GM23338 (cell line): ENCODE data around the gene SCUBE2. TPM values are rescaled to one million over a fixed set of nuclear protein-coding genes. Genes with fewer than 3 reads are reported as not detected.

Experiments used
- ATAC-seq: fragments of 200-7000 bp; cut with Tn5 transposase; 3 replicates; pipeline ENCODE4 v1.9.1; 2020
- DNase-seq: peaks from one replicate; pipeline ENCODE4 v3.0.0-alpha.2; 2015; ENCODE audit warnings: low spot score
- H2AFZ ChIP-seq: fragments of 200-600 bp; sonication (generic); 2 replicates; pipeline ENCODE4 v1.8.0; 2016; ENCODE audit warnings: antibody characterized with exemption, mild to moderate bottlenecking, moderate library complexity
- H3F3A ChIP-seq: fragments of 200-600 bp; sonication (generic); replicated peaks from 2 replicates; pipeline ENCODE4 v1.8.0; 2017; ENCODE audit warnings: antibody characterized with exemption, mixed run types, low read depth
- H3K27ac ChIP-seq: fragments of 200-600 bp; sonication (generic); 2 replicates; pipeline ENCODE4 v1.6.1; 2016; ENCODE audit warnings: low read depth
- H3K27me3 ChIP-seq: fragments of 200-600 bp; sonication (generic); 2 replicates; pipeline ENCODE4 v1.8.0; 2016; ENCODE audit warnings: mild to moderate bottlenecking, mixed run types, moderate library complexity; ENCODE audit not compliant: insufficient read depth
- H3K36me3 ChIP-seq: fragments of 200-600 bp; sonication (generic); 2 replicates; pipeline ENCODE4 v1.8.0; 2016; ENCODE audit warnings: mild to moderate bottlenecking; ENCODE audit not compliant: insufficient read depth
- H3K4me1 ChIP-seq: fragments of 200-600 bp; sonication (generic); 2 replicates; pipeline ENCODE4 v1.8.0; 2016; ENCODE audit warnings: mild to moderate bottlenecking, moderate library complexity; ENCODE audit not compliant: insufficient read depth
- H3K4me2 ChIP-seq: fragments of 200-600 bp; sonication (generic); 2 replicates; pipeline ENCODE4 v1.7.1; 2017; ENCODE audit warnings: mixed run types
- H3K4me3 ChIP-seq: fragments of 200-600 bp; sonication (generic); 2 replicates; pipeline ENCODE4 v1.6.1; 2016; ENCODE audit warnings: mixed run types
- H3K79me2 ChIP-seq: fragments of 200-600 bp; sonication (generic); replicated peaks from 2 replicates; pipeline ENCODE4 v1.8.0; 2017; ENCODE audit warnings: mild to moderate bottlenecking; ENCODE audit not compliant: insufficient read depth
- H3K9me2 ChIP-seq: fragments of 200-600 bp; sonication (generic); 2 replicates; pipeline ENCODE4 v1.8.0; 2017; ENCODE audit not compliant: insufficient read depth
- H4K20me1 ChIP-seq: fragments of 200-600 bp; sonication (generic); replicated peaks from 2 replicates; pipeline ENCODE4 v1.8.0; 2017; ENCODE audit warnings: mild to moderate bottlenecking; ENCODE audit not compliant: insufficient read depth
- H3K27ac Mint-ChIP-seq: 2 replicates; pipeline ENCODE4 v1.8.0; 2020; ENCODE audit warnings: inconsistent platforms, mild to moderate bottlenecking, moderate library complexity, mixed read lengths
- H3K27me3 Mint-ChIP-seq: 3 replicates; pipeline ENCODE4 v1.8.0; 2022; ENCODE audit warnings: low read depth, mild to moderate bottlenecking, moderate library complexity, mixed read lengths, inconsistent platforms; ENCODE audit not compliant: insufficient read depth, poor library complexity
- H3K36me3 Mint-ChIP-seq: 3 replicates; pipeline ENCODE4 v1.8.0; 2021; ENCODE audit warnings: low read depth, mild to moderate bottlenecking, inconsistent platforms, moderate library complexity, mixed read lengths
- H3K4me1 Mint-ChIP-seq: 3 replicates; pipeline ENCODE4 v1.8.0; 2020; ENCODE audit warnings: mild to moderate bottlenecking, inconsistent platforms, mixed read lengths
- H3K4me3 Mint-ChIP-seq: 3 replicates; pipeline ENCODE4 v1.8.0; 2021; ENCODE audit warnings: moderate library complexity, mild to moderate bottlenecking, inconsistent platforms, mixed read lengths
- H3K9me3 Mint-ChIP-seq: 3 replicates; pipeline ENCODE4 v1.8.0; 2020; ENCODE audit warnings: moderate library complexity, mild to moderate bottlenecking, inconsistent platforms, mixed read lengths
- CREB1 ChIP-seq: fragments of 250-450 bp; sonication (Bioruptor Pico); IDR thresholded peaks from 2 replicates; pipeline ENCODE4 v1.5.0; 2020; ENCODE audit warnings: low read depth, mild to moderate bottlenecking, moderate library complexity
- EZH2 ChIP-seq: fragments of 200-600 bp; sonication (generic); IDR thresholded peaks from one replicate; pipeline ENCODE4 v1.8.0; 2017; ENCODE audit warnings: antibody characterized with exemption, mild to moderate bottlenecking, low read depth; ENCODE audit not compliant: unreplicated experiment
- EZH2phosphoT487 ChIP-seq: fragments of 200-600 bp; sonication (generic); IDR thresholded peaks from one replicate; pipeline ENCODE4 v1.8.1; 2018; ENCODE audit warnings: antibody characterized with exemption; ENCODE audit not compliant: unreplicated experiment
- NANOG ChIP-seq: IDR thresholded peaks from 2 replicates; pipeline ENCODE4 v1.6.1; 2016; ENCODE audit warnings: antibody characterized with exemption, borderline replicate concordance
- POLR2AphosphoS5 ChIP-seq: IDR thresholded peaks from 2 replicates; pipeline ENCODE4 v1.6.1; 2016; ENCODE audit warnings: antibody characterized with exemption, low read depth
- ZNF331 ChIP-seq: fragments of 250-450 bp; sonication (Bioruptor Pico); IDR thresholded peaks from 2 replicates; pipeline ENCODE4 v1.5.0; 2020; ENCODE audit warnings: low read depth, mild to moderate bottlenecking, moderate library complexity
- polyA plus RNA-seq: library from polyadenylated mRNA; unstranded; fragments of >200 nt; fragmentation: Nextera tagmentation; extraction: Ambion mirVana; gene quantifications from 2 replicates; pipeline ENCODE4 v1.2.1, GENCODE V29; 2016
- total RNA-seq: library from RNA; depleted of rRNA; stranded (reverse); fragments of >200 nt; shearing (Covaris generic); gene quantifications from 2 replicates; pipeline ENCODE4 v1.2.3, GENCODE V29; 2014
- TF ChIP-seq, protein P1 (sequence below), 2 experiments: fragments of 200-600 bp in 1 of 2; sonication (generic) in 1 of 2; conservative IDR thresholded peaks; 2 replicates each; pipeline versions ENCODE4 v1.5.1 to v1.6.1; 2016 to 2017; ENCODE audit warnings: antibody characterized with exemption in 2 of 2, low read depth in 2 of 2, mild to moderate bottlenecking in 2 of 2, moderate library complexity in 1 of 2
- TF ChIP-seq, protein P2 (sequence below): IDR thresholded peaks from 2 replicates; pipeline ENCODE4 v1.6.1; 2016; ENCODE audit warnings: antibody characterized with exemption

Gene SCUBE2
- total and polyA plus RNA-seq, 2 experiments from 2014 or later: 0.47 to 0.63 TPM

DNA sequence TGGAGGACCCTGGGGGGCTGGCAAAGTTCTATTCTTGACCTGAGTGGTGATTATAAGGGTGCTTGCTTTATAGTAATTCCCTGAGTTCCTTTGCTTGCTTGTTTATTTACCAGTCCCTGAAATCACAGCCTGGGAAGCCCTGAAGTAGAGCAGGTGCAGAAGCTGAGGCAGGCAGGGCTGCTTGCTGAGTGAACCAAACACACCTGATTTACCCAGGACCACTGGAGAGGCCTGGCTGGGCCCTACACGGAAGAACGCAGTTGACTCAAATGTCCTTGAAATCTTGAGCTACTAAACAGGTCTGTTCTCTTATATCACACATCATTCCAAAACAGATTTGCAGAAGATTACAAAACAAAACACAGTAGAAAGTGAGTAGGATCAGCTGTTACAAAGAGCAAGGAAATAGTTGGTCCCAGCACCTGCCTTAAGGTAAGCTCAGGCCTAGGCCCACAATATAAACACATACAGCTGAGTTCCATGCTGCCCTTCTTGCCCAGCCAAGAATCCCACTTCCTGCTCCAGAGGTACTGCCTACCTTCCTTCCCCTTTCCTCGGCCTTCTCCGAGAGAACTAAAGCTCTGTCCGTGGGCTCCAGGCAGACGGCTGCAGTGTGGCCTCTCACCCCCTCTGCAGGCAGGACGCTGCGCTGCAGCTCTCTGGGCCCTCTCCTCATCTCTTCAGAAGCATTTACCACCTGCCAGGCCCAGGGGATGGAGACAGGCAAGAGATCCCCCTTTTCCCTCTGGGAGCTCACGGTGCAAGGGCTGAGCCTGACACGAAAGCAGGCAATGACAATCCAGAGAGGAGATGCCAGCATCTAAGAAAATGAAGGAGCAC is 46.1 kb upstream of the SCUBE2 start:
- H3K36me3 Mint-ChIP-seq: peaks cover 29% of the 10 kb centered on the region
- Histone ChIP-seq H3K27ac (no peak overlapping the region), H3K9me2 (0 out of 2 replicates have a peak, but pooled peaks cover 4% of the 10 kb centered on the region), H3K27me3 (no peaks in the 10 kb centered on the region), H3K79me2 (no peaks in the 10 kb centered on the region), H2AFZ (no peak overlapping the region), H3K4me1 (peaks cover 9% of the 10 kb centered on the region; the same call in 1 of the 2 replicates), H3K4me2 (no peak overlapping the region), H3F3A (0 out of 2 replicates have a peak, but pooled peaks cover 4% of the 10 kb centered on the region), H4K20me1 (peaks cover 5% of the 10 kb centered on the region), H3K36me3 (peaks cover 17% of the 10 kb centered on the region), H3K4me3 (no peak overlapping the region)
- peaks cover 4% of the 10 kb centered on the region for H3K27me3 Mint-ChIP-seq
- H3K4me1 Mint-ChIP-seq: peaks cover 19% of the 10 kb centered on the region
- TF ChIP-seq, protein P1, sequence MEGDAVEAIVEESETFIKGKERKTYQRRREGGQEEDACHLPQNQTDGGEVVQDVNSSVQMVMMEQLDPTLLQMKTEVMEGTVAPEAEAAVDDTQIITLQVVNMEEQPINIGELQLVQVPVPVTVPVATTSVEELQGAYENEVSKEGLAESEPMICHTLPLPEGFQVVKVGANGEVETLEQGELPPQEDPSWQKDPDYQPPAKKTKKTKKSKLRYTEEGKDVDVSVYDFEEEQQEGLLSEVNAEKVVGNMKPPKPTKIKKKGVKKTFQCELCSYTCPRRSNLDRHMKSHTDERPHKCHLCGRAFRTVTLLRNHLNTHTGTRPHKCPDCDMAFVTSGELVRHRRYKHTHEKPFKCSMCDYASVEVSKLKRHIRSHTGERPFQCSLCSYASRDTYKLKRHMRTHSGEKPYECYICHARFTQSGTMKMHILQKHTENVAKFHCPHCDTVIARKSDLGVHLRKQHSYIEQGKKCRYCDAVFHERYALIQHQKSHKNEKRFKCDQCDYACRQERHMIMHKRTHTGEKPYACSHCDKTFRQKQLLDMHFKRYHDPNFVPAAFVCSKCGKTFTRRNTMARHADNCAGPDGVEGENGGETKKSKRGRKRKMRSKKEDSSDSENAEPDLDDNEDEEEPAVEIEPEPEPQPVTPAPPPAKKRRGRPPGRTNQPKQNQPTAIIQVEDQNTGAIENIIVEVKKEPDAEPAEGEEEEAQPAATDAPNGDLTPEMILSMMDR (conservative IDR thresholded peaks at IDR 0.05; ENCODE audit: low read depth in 2 of 2): peak; percentile 94 to 97
- no peak for TF ChIP-seq CREB1 (CRISPR knock-in tag)
- DNase-seq: peak; percentile 91
- H3K9me3 Mint-ChIP-seq: no peaks in the 10 kb centered on the region
- H3K27ac Mint-ChIP-seq: no peak overlapping the region
- H3K4me3 Mint-ChIP-seq: no peak overlapping the region
- ATAC-seq: peak; percentile 99

GRCh38 chr11:9136741-9137140 is 45.3 kb upstream of the SCUBE2 start:
- Histone ChIP-seq H2AFZ (no peak overlapping the region), H3K4me2 (no peak overlapping the region), H3F3A (0 out of 2 replicates have a peak, but pooled peaks cover 4% of the 10 kb centered on the region), H3K4me1 (peaks cover 9% of the 10 kb centered on the region; the same call in 1 of the 2 replicates), H3K27me3 (no peaks in the 10 kb centered on the region), H4K20me1 (peaks cover 5% of the 10 kb centered on the region), H3K4me3 (no peak overlapping the region), H3K27ac (no peak overlapping the region), H3K79me2 (no peaks in the 10 kb centered on the region), H3K36me3 (peaks cover 17% of the 10 kb centered on the region), H3K9me2 (0 out of 2 replicates have a peak, but pooled peaks cover 4% of the 10 kb centered on the region)
- Mint-ChIP-seq H3K9me3 (no peaks in the 10 kb centered on the region), H3K27ac (no peak overlapping the region; the same call in 1 of the 2 replicates), H3K4me1 (peaks cover 19% of the 10 kb centered on the region), H3K27me3 (peaks cover 7% of the 10 kb centered on the region), H3K4me3 (no peak overlapping the region; the same call in 2 of the 3 replicates), H3K36me3 (peaks cover 23% of the 10 kb centered on the region)
- ATAC-seq: no peak
- TF ChIP-seq NANOG: no peak
- DNase-seq: no peak

DNA sequence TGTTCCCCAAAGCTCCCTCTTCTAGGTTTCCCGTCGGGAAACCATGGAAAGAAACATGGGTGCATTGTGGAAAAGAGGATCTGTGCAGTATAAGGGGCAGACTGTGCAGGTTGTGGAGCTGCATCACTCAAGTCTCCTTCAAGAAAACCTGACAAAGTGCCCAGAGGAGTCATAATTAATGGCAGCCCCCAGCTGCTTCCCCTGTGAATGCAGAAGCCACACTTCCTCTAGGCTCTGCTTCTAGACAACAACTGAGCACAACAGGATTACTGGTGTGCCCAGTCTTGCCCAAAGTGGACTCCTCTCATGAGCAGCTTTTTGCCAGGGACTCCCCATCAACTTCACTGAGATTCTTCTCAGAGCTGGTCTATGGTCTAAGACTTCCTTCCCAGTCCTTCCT is 42.6 kb upstream of the SCUBE2 start:
- no peak overlapping the region for H3K4me3 Mint-ChIP-seq
- H3K4me2 ChIP-seq: no peak overlapping the region
- H3K9me2 ChIP-seq: 0 out of 2 replicates have a peak, but pooled peaks cover 4% of the 10 kb centered on the region
- no peaks in the 10 kb centered on the region for H3K27me3 ChIP-seq
- peaks cover 19% of the 10 kb centered on the region for H3K4me1 Mint-ChIP-seq
- no peak overlapping the region for H2AFZ ChIP-seq
- H4K20me1 ChIP-seq: peaks cover 5% of the 10 kb centered on the region; the same call in 1 of the 2 replicates
- peaks cover 9% of the 10 kb centered on the region; the same call in 1 of the 2 replicates for H3K4me1 ChIP-seq
- H3K27ac ChIP-seq: no peak overlapping the region
- no peak overlapping the region for H3K4me3 ChIP-seq
- H3K9me3 Mint-ChIP-seq: no peaks in the 10 kb centered on the region
- no peaks in the 10 kb centered on the region for H3K79me2 ChIP-seq
- no peak for ATAC-seq
- peaks cover 4% of the 10 kb centered on the region; the same call in 2 of the 3 replicates for H3K36me3 Mint-ChIP-seq
- 0 out of 2 replicates have a peak, but pooled peaks cover 3% of the 10 kb centered on the region for H3K36me3 ChIP-seq
- TF ChIP-seq, protein P2, sequence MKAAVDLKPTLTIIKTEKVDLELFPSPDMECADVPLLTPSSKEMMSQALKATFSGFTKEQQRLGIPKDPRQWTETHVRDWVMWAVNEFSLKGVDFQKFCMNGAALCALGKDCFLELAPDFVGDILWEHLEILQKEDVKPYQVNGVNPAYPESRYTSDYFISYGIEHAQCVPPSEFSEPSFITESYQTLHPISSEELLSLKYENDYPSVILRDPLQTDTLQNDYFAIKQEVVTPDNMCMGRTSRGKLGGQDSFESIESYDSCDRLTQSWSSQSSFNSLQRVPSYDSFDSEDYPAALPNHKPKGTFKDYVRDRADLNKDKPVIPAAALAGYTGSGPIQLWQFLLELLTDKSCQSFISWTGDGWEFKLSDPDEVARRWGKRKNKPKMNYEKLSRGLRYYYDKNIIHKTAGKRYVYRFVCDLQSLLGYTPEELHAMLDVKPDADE: no peak
- no peak for TF ChIP-seq NANOG
- TF ChIP-seq, protein P1 (conservative IDR thresholded peaks at IDR 0.05; ENCODE audit: low read depth in 2 of 2): no peak
- no peak for TF ChIP-seq EZH2phosphoT487
- TF ChIP-seq ZNF331 (CRISPR knock-in tag): no peak
- TF ChIP-seq POLR2AphosphoS5: no peak
- TF ChIP-seq EZH2: no peak
- peaks cover 5% of the 10 kb centered on the region for H3K27me3 Mint-ChIP-seq
- no peak overlapping the region for H3K27ac Mint-ChIP-seq
- no peaks in the 10 kb centered on the region for H3F3A ChIP-seq
- no peak for DNase-seq
